HepG2 (cell line): ENCODE data around the gene GPER1. TPM values are rescaled to one million over a fixed set of nuclear protein-coding genes. Genes with fewer than 3 reads are reported as not detected.

Experiments used
- FOXK2 ChIP-seq: fragments of 450-650 bp; IDR thresholded peaks from 2 replicates; pipeline ENCODE4 v1.6.1; 2016
- LCORL ChIP-seq, 2 experiments: fragments of 450-650 bp in 1 of 2; sonication (generic) in 1 of 2; formaldehyde crosslinking in 1 of 2; IDR thresholded peaks; 2 replicates each; pipeline versions ENCODE4 v1.5.0 to v1.6.1; 2017 to 2020; ENCODE audit warnings: antibody characterized with exemption in 1 of 2, missing genetic modification reagents in 1 of 2
- MTF2 ChIP-seq: sonication (generic); formaldehyde crosslinking; IDR thresholded peaks from 2 replicates; pipeline ENCODE4 v1.5.0; 2020; ENCODE audit warnings: missing genetic modification reagents, borderline replicate concordance
- PLRG1 ChIP-seq: fragments of 450-650 bp; conservative IDR thresholded peaks from 2 replicates; pipeline ENCODE4 v1.6.1; 2016
- POLR2A ChIP-seq, 2 experiments: IDR thresholded peaks; 2 replicates each; pipeline ENCODE4 v1.6.1; 2011; ENCODE audit warnings: low read depth in 2 of 2, low read length in 2 of 2, mild to moderate bottlenecking in 1 of 2, moderate library complexity in 1 of 2; ENCODE audit not compliant: insufficient read depth in 1 of 2
- SIX4 ChIP-seq: sonication (generic); formaldehyde crosslinking; IDR thresholded peaks from 2 replicates; pipeline ENCODE4 v1.4.0; 2020; ENCODE audit warnings: missing genetic modification reagents
- SMAD3 ChIP-seq: sonication (generic); formaldehyde crosslinking; IDR thresholded peaks from 2 replicates; pipeline ENCODE4 v1.4.0; 2020; ENCODE audit warnings: missing genetic modification reagents
- ZIK1 ChIP-seq: sonication (generic); formaldehyde crosslinking; IDR thresholded peaks from 2 replicates; pipeline ENCODE4 v1.5.0; 2020; ENCODE audit warnings: mild to moderate bottlenecking, low read depth, missing genetic modification reagents, borderline replicate concordance
- polyA plus RNA-seq, 8 experiments: library from polyadenylated mRNA; depleted of rRNA in 3 of 8; stranded (reverse) in 7 of 8; unstranded in 1 of 8; fragments of >200 nt; fragmentation: Illumina TruSeq in 4 of 8; extraction: Trizol in 4 of 8; gene quantifications; 2 replicates each; pipeline versions ENCODE4 v1.2.1 to v1.2.3, GENCODE V29; 2011 to 2016; ENCODE audit warnings: low read depth in 4 of 8, missing spikeins in 1 of 8, mixed read lengths in 1 of 8; ENCODE audit not compliant: insufficient read depth in 1 of 8
- total RNA-seq, 5 experiments: library from RNA; depleted of rRNA; stranded (reverse); fragments of >200 nt; fragmentation: Illumina TruSeq; extraction: Trizol; gene quantifications; 2 replicates each; pipeline ENCODE4 v1.2.3, GENCODE V29; 2016; ENCODE audit warnings: low read depth in 1 of 5
- TF ChIP-seq, protein P1 (sequence below): sonication (generic); formaldehyde crosslinking; IDR thresholded peaks from 2 replicates; pipeline ENCODE4 v1.4.0; 2020; ENCODE audit warnings: missing genetic modification reagents, mild to moderate bottlenecking, borderline replicate concordance
- TF ChIP-seq, protein P2 (sequence below): sonication (generic); formaldehyde crosslinking; IDR thresholded peaks from 2 replicates; pipeline ENCODE4 v1.9.0; 2021; ENCODE audit warnings: mild to moderate bottlenecking, missing genetic modification reagents
- TF ChIP-seq, protein P3 (sequence below): fragments of 450-650 bp; IDR thresholded peaks from 2 replicates; pipeline ENCODE4 v1.6.1; 2017; ENCODE audit warnings: mild to moderate bottlenecking
- TF ChIP-seq, protein P4 (sequence below): sonication (generic); formaldehyde crosslinking; IDR thresholded peaks from 2 replicates; pipeline ENCODE4 v1.5.0; 2020; ENCODE audit warnings: missing genetic modification reagents
- TF ChIP-seq, protein P5 (sequence below): sonication (generic); formaldehyde crosslinking; IDR thresholded peaks from 2 replicates; pipeline ENCODE4 v1.4.0; 2020; ENCODE audit warnings: missing genetic modification reagents

GPER1 gene
- total and polyA plus RNA-seq, 2 of the 13 experiments (the other 11 are each of a cell fraction or from before 2014, with no cell fraction given), result 12.7 to 19.7 TPM

DNA sequence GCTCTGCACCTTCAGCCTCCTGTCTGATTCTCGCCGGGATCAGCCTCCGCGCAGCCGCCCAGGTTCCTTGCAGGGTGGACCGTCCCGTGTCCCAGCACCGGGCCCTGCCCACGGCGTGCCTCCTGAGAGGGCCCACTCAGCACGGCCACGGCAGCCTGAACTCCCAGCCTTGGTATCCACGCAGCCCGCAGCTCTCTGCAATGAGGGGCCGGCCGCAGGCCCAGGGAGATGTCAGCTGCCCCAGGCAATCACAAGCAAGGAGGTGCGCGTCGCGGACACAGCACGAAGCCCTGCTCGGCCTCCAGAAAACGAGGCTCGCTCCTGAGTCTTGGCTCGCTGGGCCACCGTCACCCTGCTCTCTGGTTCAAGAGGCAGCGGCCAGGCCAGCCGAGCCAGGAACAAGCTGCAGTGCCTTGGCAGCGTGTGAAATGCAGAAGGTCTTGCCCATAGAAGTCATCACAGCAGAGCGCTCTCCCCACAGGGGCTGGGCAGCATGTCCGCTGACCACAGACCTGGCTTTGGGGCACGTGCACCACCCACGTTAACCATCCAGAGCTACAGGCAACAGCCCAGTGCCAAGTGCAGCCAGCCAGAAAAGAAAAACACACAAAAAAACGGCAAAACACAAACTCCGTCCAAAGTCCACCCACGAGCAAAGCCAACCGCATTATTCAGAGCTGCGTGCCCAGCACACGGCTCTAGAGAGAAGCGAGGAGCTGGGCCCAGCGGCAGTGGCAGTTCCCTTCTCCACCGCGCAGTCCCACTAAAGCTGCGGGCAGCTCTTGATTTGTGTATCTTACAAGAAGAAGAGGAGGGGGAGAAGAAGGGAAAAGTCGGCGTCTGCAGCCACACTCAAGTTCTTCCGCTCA, 13.9 kb downstream of the GPER1 start (continued):
- TF ChIP-seq, protein P1, sequence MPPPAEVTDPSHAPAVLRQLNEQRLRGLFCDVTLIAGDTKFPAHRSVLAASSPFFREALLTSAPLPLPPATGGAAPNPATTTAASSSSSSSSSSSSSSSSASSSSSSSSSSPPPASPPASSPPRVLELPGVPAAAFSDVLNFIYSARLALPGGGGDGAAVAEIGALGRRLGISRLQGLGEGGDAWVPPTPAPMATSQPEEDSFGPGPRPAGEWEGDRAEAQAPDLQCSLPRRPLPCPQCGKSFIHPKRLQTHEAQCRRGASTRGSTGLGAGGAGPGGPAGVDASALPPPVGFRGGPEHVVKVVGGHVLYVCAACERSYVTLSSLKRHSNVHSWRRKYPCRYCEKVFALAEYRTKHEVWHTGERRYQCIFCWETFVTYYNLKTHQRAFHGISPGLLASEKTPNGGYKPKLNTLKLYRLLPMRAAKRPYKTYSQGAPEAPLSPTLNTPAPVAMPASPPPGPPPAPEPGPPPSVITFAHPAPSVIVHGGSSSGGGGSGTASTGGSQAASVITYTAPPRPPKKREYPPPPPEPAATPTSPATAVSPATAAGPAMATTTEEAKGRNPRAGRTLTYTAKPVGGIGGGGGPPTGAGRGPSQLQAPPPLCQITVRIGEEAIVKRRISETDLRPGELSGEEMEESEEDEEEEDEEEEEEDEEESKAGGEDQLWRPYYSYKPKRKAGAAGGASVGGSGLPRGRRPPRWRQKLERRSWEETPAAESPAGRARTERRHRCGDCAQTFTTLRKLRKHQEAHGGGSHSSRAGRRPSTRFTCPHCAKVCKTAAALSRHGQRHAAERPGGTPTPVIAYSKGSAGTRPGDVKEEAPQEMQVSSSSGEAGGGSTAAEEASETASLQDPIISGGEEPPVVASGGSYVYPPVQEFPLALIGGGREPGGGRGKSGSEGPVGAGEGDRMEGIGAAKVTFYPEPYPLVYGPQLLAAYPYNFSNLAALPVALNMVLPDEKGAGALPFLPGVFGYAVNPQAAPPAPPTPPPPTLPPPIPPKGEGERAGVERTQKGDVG, result peak; percentile 98; the same call in 1 of the 2 replicates
- TF ChIP-seq MTF2 (no peak), SMAD3 (CRISPR knock-in tag) (0 out of 2 replicates have a peak, but pooled peaks have one; percentile 67), POLR2A (IDR thresholded peaks at IDR 0.05; ENCODE audit: insufficient read depth in 1 of 2, low read depth in 2 of 2, low read length in 2 of 2) (no peak), PLRG1 (no peak), ZIK1 (CRISPR knock-in tag) (0 out of 2 replicates have a peak, but pooled peaks have one; percentile 62), FOXK2 (no peak), SIX4 (CRISPR knock-in tag) (no peak), LCORL (IDR thresholded peaks at IDR 0.05) (no peak), LCORL (CRISPR knock-in tag; IDR thresholded peaks at IDR 0.05) (peak; percentile 29; the same call in 1 of the 2 replicates)
- TF ChIP-seq, protein P2, sequence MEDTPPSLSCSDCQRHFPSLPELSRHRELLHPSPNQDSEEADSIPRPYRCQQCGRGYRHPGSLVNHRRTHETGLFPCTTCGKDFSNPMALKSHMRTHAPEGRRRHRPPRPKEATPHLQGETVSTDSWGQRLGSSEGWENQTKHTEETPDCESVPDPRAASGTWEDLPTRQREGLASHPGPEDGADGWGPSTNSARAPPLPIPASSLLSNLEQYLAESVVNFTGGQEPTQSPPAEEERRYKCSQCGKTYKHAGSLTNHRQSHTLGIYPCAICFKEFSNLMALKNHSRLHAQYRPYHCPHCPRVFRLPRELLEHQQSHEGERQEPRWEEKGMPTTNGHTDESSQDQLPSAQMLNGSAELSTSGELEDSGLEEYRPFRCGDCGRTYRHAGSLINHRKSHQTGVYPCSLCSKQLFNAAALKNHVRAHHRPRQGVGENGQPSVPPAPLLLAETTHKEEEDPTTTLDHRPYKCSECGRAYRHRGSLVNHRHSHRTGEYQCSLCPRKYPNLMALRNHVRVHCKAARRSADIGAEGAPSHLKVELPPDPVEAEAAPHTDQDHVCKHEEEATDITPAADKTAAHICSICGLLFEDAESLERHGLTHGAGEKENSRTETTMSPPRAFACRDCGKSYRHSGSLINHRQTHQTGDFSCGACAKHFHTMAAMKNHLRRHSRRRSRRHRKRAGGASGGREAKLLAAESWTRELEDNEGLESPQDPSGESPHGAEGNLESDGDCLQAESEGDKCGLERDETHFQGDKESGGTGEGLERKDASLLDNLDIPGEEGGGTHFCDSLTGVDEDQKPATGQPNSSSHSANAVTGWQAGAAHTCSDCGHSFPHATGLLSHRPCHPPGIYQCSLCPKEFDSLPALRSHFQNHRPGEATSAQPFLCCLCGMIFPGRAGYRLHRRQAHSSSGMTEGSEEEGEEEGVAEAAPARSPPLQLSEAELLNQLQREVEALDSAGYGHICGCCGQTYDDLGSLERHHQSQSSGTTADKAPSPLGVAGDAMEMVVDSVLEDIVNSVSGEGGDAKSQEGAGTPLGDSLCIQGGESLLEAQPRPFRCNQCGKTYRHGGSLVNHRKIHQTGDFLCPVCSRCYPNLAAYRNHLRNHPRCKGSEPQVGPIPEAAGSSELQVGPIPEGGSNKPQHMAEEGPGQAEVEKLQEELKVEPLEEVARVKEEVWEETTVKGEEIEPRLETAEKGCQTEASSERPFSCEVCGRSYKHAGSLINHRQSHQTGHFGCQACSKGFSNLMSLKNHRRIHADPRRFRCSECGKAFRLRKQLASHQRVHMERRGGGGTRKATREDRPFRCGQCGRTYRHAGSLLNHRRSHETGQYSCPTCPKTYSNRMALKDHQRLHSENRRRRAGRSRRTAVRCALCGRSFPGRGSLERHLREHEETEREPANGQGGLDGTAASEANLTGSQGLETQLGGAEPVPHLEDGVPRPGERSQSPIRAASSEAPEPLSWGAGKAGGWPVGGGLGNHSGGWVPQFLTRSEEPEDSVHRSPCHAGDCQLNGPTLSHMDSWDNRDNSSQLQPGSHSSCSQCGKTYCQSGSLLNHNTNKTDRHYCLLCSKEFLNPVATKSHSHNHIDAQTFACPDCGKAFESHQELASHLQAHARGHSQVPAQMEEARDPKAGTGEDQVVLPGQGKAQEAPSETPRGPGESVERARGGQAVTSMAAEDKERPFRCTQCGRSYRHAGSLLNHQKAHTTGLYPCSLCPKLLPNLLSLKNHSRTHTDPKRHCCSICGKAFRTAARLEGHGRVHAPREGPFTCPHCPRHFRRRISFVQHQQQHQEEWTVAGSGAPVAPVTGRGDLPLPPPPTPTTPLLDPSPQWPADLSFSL, result peak; percentile 62; the same call in 1 of the 2 replicates
- TF ChIP-seq, protein P3, sequence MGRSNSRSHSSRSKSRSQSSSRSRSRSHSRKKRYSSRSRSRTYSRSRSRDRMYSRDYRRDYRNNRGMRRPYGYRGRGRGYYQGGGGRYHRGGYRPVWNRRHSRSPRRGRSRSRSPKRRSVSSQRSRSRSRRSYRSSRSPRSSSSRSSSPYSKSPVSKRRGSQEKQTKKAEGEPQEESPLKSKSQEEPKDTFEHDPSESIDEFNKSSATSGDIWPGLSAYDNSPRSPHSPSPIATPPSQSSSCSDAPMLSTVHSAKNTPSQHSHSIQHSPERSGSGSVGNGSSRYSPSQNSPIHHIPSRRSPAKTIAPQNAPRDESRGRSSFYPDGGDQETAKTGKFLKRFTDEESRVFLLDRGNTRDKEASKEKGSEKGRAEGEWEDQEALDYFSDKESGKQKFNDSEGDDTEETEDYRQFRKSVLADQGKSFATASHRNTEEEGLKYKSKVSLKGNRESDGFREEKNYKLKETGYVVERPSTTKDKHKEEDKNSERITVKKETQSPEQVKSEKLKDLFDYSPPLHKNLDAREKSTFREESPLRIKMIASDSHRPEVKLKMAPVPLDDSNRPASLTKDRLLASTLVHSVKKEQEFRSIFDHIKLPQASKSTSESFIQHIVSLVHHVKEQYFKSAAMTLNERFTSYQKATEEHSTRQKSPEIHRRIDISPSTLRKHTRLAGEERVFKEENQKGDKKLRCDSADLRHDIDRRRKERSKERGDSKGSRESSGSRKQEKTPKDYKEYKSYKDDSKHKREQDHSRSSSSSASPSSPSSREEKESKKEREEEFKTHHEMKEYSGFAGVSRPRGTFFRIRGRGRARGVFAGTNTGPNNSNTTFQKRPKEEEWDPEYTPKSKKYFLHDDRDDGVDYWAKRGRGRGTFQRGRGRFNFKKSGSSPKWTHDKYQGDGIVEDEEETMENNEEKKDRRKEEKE, result no peak
- TF ChIP-seq, protein P4, sequence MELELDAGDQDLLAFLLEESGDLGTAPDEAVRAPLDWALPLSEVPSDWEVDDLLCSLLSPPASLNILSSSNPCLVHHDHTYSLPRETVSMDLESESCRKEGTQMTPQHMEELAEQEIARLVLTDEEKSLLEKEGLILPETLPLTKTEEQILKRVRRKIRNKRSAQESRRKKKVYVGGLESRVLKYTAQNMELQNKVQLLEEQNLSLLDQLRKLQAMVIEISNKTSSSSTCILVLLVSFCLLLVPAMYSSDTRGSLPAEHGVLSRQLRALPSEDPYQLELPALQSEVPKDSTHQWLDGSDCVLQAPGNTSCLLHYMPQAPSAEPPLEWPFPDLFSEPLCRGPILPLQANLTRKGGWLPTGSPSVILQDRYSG (CRISPR knock-in tag), result peak; percentile 73; the same call in 1 of the 2 replicates
- TF ChIP-seq, protein P5, sequence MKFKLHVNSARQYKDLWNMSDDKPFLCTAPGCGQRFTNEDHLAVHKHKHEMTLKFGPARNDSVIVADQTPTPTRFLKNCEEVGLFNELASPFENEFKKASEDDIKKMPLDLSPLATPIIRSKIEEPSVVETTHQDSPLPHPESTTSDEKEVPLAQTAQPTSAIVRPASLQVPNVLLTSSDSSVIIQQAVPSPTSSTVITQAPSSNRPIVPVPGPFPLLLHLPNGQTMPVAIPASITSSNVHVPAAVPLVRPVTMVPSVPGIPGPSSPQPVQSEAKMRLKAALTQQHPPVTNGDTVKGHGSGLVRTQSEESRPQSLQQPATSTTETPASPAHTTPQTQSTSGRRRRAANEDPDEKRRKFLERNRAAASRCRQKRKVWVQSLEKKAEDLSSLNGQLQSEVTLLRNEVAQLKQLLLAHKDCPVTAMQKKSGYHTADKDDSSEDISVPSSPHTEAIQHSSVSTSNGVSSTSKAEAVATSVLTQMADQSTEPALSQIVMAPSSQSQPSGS (CRISPR knock-in tag), result no peak
